Astrocyte of the spinal cord (primary cell): ENCODE data around the gene ANGPTL7.

Experiments used
- DNase-seq: peaks from one replicate; pipeline ENCODE4 v3.0.0; 2011; ENCODE audit warnings: low read depth, low spot score
- H3K4me3 ChIP-seq: 2 replicates; pipeline ENCODE4 v1.5.1; 2011; ENCODE audit warnings: low read depth, mild to moderate bottlenecking, low read length, moderate library complexity
- CTCF ChIP-seq: IDR thresholded peaks from 2 replicates; pipeline ENCODE4 v1.5.1; 2012; ENCODE audit warnings: low read depth, mild to moderate bottlenecking, low read length, inconsistent platforms
- in situ Hi-C: cut with HindIII; loops from 2 replicates; pipeline ENCODE4 v1.10.0; 2017; ENCODE audit warnings: low sequenced_read_pairs

Gene ANGPTL7

GRCh38 chr1:11237356-11237755 is 48.2 kb downstream of the ANGPTL7 start:
- in situ Hi-C loops, result no loop called here
- H3K4me3 ChIP-seq, result no peak overlapping the region
- TF ChIP-seq CTCF, result no peak
- DNase-seq, result no peak

- TF ChIP-seq CTCF, result no peak
- no peak for DNase-seq
- H3K4me3 ChIP-seq, result no peak overlapping the region
- in situ Hi-C loops, result no loop called here
These were observed 49.2 kb downstream of the ANGPTL7 start for GRCh38 chr1:11238311-11238710.

GRCh38 chr1:11245248-11245647 is 56.1 kb downstream of the ANGPTL7 start:
- no peak for TF ChIP-seq CTCF
- H3K4me3 ChIP-seq, result no peak overlapping the region
- DNase-seq, result no peak
- in situ Hi-C loops, result no loop called here
